Measurements from ENCODE around the gene KMT2E.

GRCh38 chr7:105126436-105126975, 112.5 kb downstream of the KMT2E start:
- TF ChIP-seq CREM (CRISPR knock-in tag; IDR thresholded peaks at IDR 0.05) (no peak), CTCF (IDR thresholded peaks at IDR 0.05) (no peak), HMGXB4 (CRISPR knock-in tag; IDR thresholded peaks at IDR 0.05) (no peak), ZNF512 (CRISPR knock-in tag; IDR thresholded peaks at IDR 0.05; ENCODE audit: borderline replicate concordance) (no peak), FOXJ3 (CRISPR knock-in tag; IDR thresholded peaks at IDR 0.05; ENCODE audit: borderline replicate concordance) (no peak), RELA (CRISPR knock-in tag; IDR thresholded peaks at IDR 0.05; ENCODE audit: borderline replicate concordance) (no peak)
- TF ChIP-seq, protein P1, sequence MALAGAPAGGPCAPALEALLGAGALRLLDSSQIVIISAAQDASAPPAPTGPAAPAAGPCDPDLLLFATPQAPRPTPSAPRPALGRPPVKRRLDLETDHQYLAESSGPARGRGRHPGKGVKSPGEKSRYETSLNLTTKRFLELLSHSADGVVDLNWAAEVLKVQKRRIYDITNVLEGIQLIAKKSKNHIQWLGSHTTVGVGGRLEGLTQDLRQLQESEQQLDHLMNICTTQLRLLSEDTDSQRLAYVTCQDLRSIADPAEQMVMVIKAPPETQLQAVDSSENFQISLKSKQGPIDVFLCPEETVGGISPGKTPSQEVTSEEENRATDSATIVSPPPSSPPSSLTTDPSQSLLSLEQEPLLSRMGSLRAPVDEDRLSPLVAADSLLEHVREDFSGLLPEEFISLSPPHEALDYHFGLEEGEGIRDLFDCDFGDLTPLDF (CRISPR knock-in tag; IDR thresholded peaks at IDR 0.05), result no peak
- TF ChIP-seq, protein P2, sequence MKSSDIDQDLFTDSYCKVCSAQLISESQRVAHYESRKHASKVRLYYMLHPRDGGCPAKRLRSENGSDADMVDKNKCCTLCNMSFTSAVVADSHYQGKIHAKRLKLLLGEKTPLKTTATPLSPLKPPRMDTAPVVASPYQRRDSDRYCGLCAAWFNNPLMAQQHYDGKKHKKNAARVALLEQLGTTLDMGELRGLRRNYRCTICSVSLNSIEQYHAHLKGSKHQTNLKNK (CRISPR knock-in tag; IDR thresholded peaks at IDR 0.05), result no peak
- TF ChIP-seq, protein P3, sequence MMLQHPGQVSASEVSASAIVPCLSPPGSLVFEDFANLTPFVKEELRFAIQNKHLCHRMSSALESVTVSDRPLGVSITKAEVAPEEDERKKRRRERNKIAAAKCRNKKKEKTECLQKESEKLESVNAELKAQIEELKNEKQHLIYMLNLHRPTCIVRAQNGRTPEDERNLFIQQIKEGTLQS (CRISPR knock-in tag; conservative IDR thresholded peaks at IDR 0.05), result no peak
